ENCODE data around the gene NR0B2. TPM values are rescaled to one million over a fixed set of nuclear protein-coding genes. Genes with fewer than 3 reads are reported as not detected.
A peak's percentile ranks its signal among the peaks of the same experiment; 100 is the strongest.
"Not testable (repeated sequence)": the region's sequence is repeated elsewhere in the genome, so short reads cannot be mapped to it uniquely, and the experiment has no call there.

NR0B2 gene
- total and polyA plus RNA-seq, 5 donors from 2014 or later: not detected

- no peak overlapping the region for H3K27ac ChIP-seq (ENCODE audit: insufficient read depth, low read length, poor library complexity, severe bottlenecking)
- Mint-ChIP-seq H3K9me3 (peaks cover 0 to 3% (median 0%) of the 10 kb centered on the region in 7 donors), H3K27ac (no peak overlapping the region), H3K4me1 (peaks cover 0 to 3% (median 1%) of the 10 kb centered on the region in 4 donors), H3K36me3 (peaks cover 21% of the 10 kb centered on the region), H3K4me3 (no peak overlapping the region), H3K27me3 (peaks cover 17% of the 10 kb centered on the region)
- H3K27me3 ChIP-seq (ENCODE audit: control insufficient read depth, insufficient read depth, low read length): peaks cover under 1% of the 10 kb centered on the region
- H3K9me3 ChIP-seq (ENCODE audit: control insufficient read depth in 2 of 2, low read length in 2 of 2): peaks cover 0 to 3% of the 10 kb centered on the region in 2 experiments
- ATAC-seq (ENCODE audit: low read depth in 2 of 2): no peak
- no peak overlapping the region for H3K4me3 ChIP-seq (ENCODE audit: low read depth, low read length)
- no peaks in the 10 kb centered on the region for H3K4me1 ChIP-seq (ENCODE audit: control insufficient read depth, insufficient read depth, low read length, poor library complexity, severe bottlenecking)
- H3K36me3 ChIP-seq (ENCODE audit: control insufficient read depth, insufficient read depth, low read length): no peaks in the 10 kb centered on the region
- no peak for DNase-seq
Observed at GRCh38 chr1:26953374-26953773, 39.6 kb upstream of the NR0B2 start.

DNA sequence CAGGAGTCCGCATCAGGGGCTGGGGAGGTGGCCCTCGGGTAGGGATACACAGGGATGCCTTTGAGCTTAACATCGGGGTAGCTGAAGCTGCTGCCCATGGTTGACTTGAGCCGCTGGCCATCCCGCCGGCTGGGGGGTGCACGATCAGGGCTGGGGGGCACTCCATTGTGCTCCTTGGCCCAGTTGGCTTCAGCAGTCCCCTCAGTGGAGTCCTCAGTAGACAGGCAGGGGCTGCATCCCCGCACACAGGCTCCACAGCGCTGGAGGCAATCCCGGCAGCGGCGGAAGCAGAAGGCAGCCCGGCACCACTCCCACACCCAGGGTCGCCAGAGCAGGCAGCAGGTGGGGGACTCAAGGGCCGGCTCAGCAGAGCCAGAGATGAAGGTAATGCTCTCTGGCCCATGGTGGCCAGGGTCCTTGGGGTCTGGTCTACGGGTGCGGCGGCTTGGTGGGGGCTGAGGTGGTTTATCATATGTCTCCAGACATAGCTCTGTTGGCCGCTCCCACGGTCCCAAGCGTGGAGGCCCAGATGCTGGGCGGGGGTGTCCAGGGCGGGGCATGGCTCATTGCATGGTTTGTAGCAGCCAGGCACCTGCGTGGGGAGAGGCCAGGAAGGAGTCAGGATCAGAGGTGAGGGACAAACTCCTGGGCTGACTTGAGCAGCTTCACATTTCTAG lies 38.2 kb upstream of the NR0B2 start:
- Histone ChIP-seq H3K9me3 (ENCODE audit: control insufficient read depth in 2 of 2, low read length in 2 of 2) (peaks cover 0 to 3% of the 10 kb centered on the region in 2 experiments), H3K4me3 (ENCODE audit: low read depth, low read length) (no peak overlapping the region), H3K36me3 (ENCODE audit: control insufficient read depth, insufficient read depth, low read length) (peaks cover 1% of the 10 kb centered on the region), H3K27ac (ENCODE audit: insufficient read depth, low read length, poor library complexity, severe bottlenecking) (no peak overlapping the region), H3K27me3 (ENCODE audit: control insufficient read depth, insufficient read depth, low read length) (no peaks in the 10 kb centered on the region), H3K4me1 (ENCODE audit: control insufficient read depth, insufficient read depth, low read length, poor library complexity, severe bottlenecking) (no peaks in the 10 kb centered on the region)
- H3K9me3 Mint-ChIP-seq: peaks cover 0 to 3% (median 0%) of the 10 kb centered on the region in 7 donors
- DNase-seq: no peak
- ATAC-seq (ENCODE audit: low read depth in 2 of 2): no peak
- no peak overlapping the region for H3K4me3 Mint-ChIP-seq
- H3K27me3 Mint-ChIP-seq: peaks cover 7% of the 10 kb centered on the region
- peaks cover 21% of the 10 kb centered on the region for H3K36me3 Mint-ChIP-seq
- peaks cover 0 to 3% (median 1%) of the 10 kb centered on the region in 4 donors for H3K4me1 Mint-ChIP-seq
- H3K27ac Mint-ChIP-seq: peak overlapping the region in 1 of 3 donors; percentile 90

DNA sequence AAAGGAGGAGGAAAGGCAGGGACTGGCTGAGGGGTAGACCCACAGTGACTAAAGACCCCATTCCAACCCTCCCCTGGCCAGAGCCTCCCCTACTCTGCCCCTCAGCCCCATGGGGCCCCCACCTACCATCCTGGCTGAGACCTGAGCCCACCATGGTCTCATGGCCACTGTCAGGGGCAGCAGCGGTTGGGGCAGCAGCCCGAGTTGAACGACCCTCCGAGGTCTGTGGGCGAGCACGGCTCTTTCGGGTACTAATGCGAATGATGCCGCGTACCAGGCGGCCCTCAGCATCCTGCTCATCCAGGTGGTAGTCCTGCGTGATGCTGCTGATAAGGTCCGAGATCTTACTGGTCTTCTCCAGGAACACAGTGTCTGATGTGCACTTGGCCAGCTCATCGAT lies 37.4 kb upstream of the NR0B2 start:
- H3K27me3 ChIP-seq (ENCODE audit: control insufficient read depth, insufficient read depth, low read length): no peaks in the 10 kb centered on the region
- Mint-ChIP-seq H3K27me3 (peaks cover 6% of the 10 kb centered on the region), H3K9me3 (peaks cover 0 to 2% (median 0%) of the 10 kb centered on the region in 7 donors), H3K4me3 (no peak overlapping the region), H3K4me1 (peaks cover 0 to 3% (median 1%) of the 10 kb centered on the region in 4 donors), H3K27ac (peak overlapping the region in 1 of 3 donors; percentile 32), H3K36me3 (peaks cover 16% of the 10 kb centered on the region)
- DNase-seq (no peak), ATAC-seq (ENCODE audit: low read depth in 2 of 2) (no peak)
- H3K27ac ChIP-seq (ENCODE audit: insufficient read depth, low read length, poor library complexity, severe bottlenecking): no peak overlapping the region
- no peak overlapping the region for H3K4me3 ChIP-seq (ENCODE audit: low read depth, low read length)
- H3K36me3 ChIP-seq (ENCODE audit: control insufficient read depth, insufficient read depth, low read length): peaks cover 5% of the 10 kb centered on the region
- no peaks in the 10 kb centered on the region for H3K4me1 ChIP-seq (ENCODE audit: control insufficient read depth, insufficient read depth, low read length, poor library complexity, severe bottlenecking)
- peaks cover 0 to 1% of the 10 kb centered on the region in 2 experiments for H3K9me3 ChIP-seq (ENCODE audit: control insufficient read depth in 2 of 2, low read length in 2 of 2)

DNA sequence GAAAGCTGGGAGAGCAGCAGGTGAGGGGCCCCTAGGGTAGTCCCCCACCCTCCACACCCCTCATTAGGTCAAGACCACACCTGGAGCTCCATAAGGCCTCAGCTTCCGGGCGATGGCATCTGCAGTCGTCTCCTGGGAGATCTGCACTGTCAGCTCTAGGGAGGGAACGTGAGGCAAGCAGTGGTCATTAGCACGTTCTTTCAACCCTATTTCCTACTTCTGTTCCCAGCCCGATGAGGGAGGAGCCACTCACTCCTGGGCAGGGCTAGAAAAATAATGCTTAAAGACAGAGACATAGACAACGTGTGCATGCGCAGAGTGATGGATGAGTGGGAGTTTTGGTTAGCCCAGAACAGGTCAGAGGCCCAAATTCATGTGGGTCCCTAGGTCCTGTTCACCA lies 36.8 kb upstream of the NR0B2 start:
- Histone ChIP-seq H3K9me3 (ENCODE audit: control insufficient read depth in 2 of 2, low read length in 2 of 2) (no peaks in the 10 kb centered on the region), H3K27me3 (ENCODE audit: control insufficient read depth, insufficient read depth, low read length) (no peaks in the 10 kb centered on the region), H3K27ac (ENCODE audit: insufficient read depth, low read length, poor library complexity, severe bottlenecking) (no peak overlapping the region), H3K4me3 (ENCODE audit: low read depth, low read length) (no peak overlapping the region), H3K36me3 (ENCODE audit: control insufficient read depth, insufficient read depth, low read length) (peaks cover 12% of the 10 kb centered on the region), H3K4me1 (ENCODE audit: control insufficient read depth, insufficient read depth, low read length, poor library complexity, severe bottlenecking) (no peaks in the 10 kb centered on the region)
- peaks cover 6% of the 10 kb centered on the region for H3K27me3 Mint-ChIP-seq
- H3K27ac Mint-ChIP-seq: no peak overlapping the region
- H3K4me3 Mint-ChIP-seq: peak overlapping the region in 1 of 4 donors; percentile 88
- H3K9me3 Mint-ChIP-seq: peaks cover 0 to 2% (median 0%) of the 10 kb centered on the region in 7 donors
- peaks cover 18% of the 10 kb centered on the region for H3K36me3 Mint-ChIP-seq
- ATAC-seq (ENCODE audit: low read depth in 2 of 2) (no peak), DNase-seq (no peak)
- H3K4me1 Mint-ChIP-seq: peaks cover 0 to 3% (median 1%) of the 10 kb centered on the region in 4 donors

DNA sequence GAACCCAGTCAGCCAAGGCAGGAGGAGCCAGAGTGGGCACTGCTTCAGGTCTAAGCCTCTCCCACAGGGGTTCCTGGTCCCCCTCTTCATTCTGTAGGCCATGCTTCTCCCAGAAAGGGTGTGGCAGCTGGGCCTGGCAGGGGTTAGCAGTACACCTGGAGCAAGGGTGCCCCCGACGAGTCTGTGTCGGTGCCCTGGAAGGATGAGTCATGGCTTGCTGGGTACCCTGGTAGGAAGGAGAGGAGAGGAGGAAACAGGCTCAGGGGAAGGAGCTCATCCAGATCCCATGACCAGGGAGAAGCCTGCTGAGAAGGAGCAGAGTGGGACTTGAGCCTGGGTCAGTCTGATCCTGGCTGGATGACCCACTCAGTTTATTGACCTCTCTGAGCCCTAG lies 36.1 kb upstream of the NR0B2 start:
- ATAC-seq (ENCODE audit: low read depth in 2 of 2): no peak
- DNase-seq: no peak
- peak overlapping the region in 1 of 3 donors; percentile 74 for H3K27ac Mint-ChIP-seq
- peaks cover 24% of the 10 kb centered on the region for H3K36me3 Mint-ChIP-seq
- H3K4me3 ChIP-seq (ENCODE audit: low read depth, low read length): no peak overlapping the region
- H3K27me3 Mint-ChIP-seq: no peaks in the 10 kb centered on the region
- H3K4me3 Mint-ChIP-seq: no peak overlapping the region
- H3K27me3 ChIP-seq (ENCODE audit: control insufficient read depth, insufficient read depth, low read length): no peaks in the 10 kb centered on the region
- no peaks in the 10 kb centered on the region for H3K9me3 ChIP-seq (ENCODE audit: control insufficient read depth in 2 of 2, low read length in 2 of 2)
- peaks cover 0 to 3% (median 1%) of the 10 kb centered on the region in 4 donors for H3K4me1 Mint-ChIP-seq
- peaks cover 0 to 2% (median 0%) of the 10 kb centered on the region in 7 donors for H3K9me3 Mint-ChIP-seq
- no peaks in the 10 kb centered on the region for H3K4me1 ChIP-seq (ENCODE audit: control insufficient read depth, insufficient read depth, low read length, poor library complexity, severe bottlenecking)
- H3K27ac ChIP-seq (ENCODE audit: insufficient read depth, low read length, poor library complexity, severe bottlenecking): no peak overlapping the region
- H3K36me3 ChIP-seq (ENCODE audit: control insufficient read depth, insufficient read depth, low read length): peaks cover 18% of the 10 kb centered on the region

- Histone ChIP-seq H3K27me3 (ENCODE audit: control insufficient read depth, insufficient read depth, low read length) (no peaks in the 10 kb centered on the region), H3K4me1 (ENCODE audit: control insufficient read depth, insufficient read depth, low read length, poor library complexity, severe bottlenecking) (no peaks in the 10 kb centered on the region), H3K27ac (ENCODE audit: insufficient read depth, low read length, poor library complexity, severe bottlenecking) (no peak overlapping the region), H3K36me3 (ENCODE audit: control insufficient read depth, insufficient read depth, low read length) (peaks cover 22% of the 10 kb centered on the region), H3K9me3 (ENCODE audit: control insufficient read depth in 2 of 2, low read length in 2 of 2) (no peaks in the 10 kb centered on the region), H3K4me3 (ENCODE audit: low read depth, low read length) (no peak overlapping the region)
- Mint-ChIP-seq H3K36me3 (peaks cover 26% of the 10 kb centered on the region), H3K4me1 (peaks cover 0 to 3% (median 1%) of the 10 kb centered on the region in 4 donors), H3K27me3 (no peaks in the 10 kb centered on the region), H3K9me3 (peaks cover 0 to 2% (median 0%) of the 10 kb centered on the region in 7 donors), H3K4me3 (no peak overlapping the region), H3K27ac (peak overlapping the region; percentile 12 to 74 (median 46))
- ATAC-seq (ENCODE audit: low read depth in 2 of 2) (no peak), DNase-seq (no peak)
Observed at GRCh38 chr1:26949266-26949925, 35.6 kb upstream of the NR0B2 start.

- peaks cover 26% of the 10 kb centered on the region for H3K36me3 ChIP-seq (ENCODE audit: control insufficient read depth, insufficient read depth, low read length)
- not testable (repeated sequence) for H3K4me1 ChIP-seq (ENCODE audit: control insufficient read depth, insufficient read depth, low read length, poor library complexity, severe bottlenecking); DNase-seq; H3K27ac Mint-ChIP-seq; H3K9me3 ChIP-seq (ENCODE audit: control insufficient read depth in 2 of 2, low read length in 2 of 2); H3K27ac ChIP-seq (ENCODE audit: insufficient read depth, low read length, poor library complexity, severe bottlenecking); ATAC-seq (ENCODE audit: low read depth in 2 of 2); H3K27me3 Mint-ChIP-seq; H3K4me3 Mint-ChIP-seq; H3K9me3 Mint-ChIP-seq; H3K4me1 Mint-ChIP-seq; H3K4me3 ChIP-seq (ENCODE audit: low read depth, low read length); H3K27me3 ChIP-seq (ENCODE audit: control insufficient read depth, insufficient read depth, low read length)
- peaks cover 27% of the 10 kb centered on the region for H3K36me3 Mint-ChIP-seq
Observed at GRCh38 chr1:26948725-26949057, 34.9 kb upstream of the NR0B2 start.

All from CD4-positive, CD25-positive, alpha-beta regulatory T cell (primary cell).